GM03348 (cell line): ENCODE data around the gene ITIH1.

ENCODE experiments used
- DNase-seq: peaks from one replicate; pipeline ENCODE4 v3.0.0; 2012; ENCODE audit warnings: low spot score

ITIH1 gene

DNA sequence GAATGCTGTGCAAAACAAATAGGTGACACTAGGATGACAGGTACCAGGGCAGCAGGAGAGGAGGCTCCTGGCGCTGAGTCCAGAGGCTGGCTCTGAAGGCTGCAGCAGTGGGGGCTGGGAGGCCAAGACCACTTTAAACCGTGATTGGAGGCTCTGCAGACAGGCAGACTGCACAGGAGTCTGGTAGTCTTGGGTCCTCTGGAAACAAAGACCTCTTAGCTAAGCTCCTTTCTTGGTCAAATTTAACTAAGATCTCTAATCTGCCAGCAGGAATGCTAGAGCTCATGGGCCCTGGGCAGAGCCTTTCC is 61.8 kb downstream of the ITIH1 start:
- DNase-seq, result no peak

DNA sequence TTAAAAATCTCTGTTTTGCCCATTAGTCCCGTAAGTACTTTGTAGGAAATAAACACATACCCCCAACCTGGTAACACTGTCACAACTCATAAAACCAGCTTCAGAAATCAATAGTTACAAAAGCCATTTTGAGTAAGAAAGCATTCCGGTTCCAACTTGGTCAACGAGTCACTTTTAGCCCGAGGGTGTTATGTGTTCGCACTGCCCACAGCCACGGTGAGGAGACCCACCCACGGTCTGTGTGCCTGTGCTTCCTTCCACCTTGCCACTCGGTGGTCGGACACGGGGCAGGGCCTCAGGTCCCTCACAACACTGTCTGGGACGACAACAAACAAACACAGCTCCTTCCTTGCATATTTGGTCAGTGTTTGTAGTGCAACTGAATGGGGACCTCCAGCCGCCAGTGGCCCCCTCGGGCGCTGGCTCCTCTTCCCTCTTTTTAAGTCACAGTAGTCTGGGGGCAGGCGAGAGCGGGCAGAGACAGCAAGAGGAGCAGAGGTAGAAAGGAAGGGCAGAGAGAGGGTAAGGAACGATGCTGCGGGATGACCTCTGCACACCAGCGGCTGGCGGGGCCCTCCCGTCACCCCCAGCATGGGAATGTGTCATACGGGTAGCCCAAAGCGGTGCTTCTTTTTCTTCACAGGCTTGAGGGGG is 62.6 kb downstream of the ITIH1 start:
- DNase-seq, result no peak

DNA sequence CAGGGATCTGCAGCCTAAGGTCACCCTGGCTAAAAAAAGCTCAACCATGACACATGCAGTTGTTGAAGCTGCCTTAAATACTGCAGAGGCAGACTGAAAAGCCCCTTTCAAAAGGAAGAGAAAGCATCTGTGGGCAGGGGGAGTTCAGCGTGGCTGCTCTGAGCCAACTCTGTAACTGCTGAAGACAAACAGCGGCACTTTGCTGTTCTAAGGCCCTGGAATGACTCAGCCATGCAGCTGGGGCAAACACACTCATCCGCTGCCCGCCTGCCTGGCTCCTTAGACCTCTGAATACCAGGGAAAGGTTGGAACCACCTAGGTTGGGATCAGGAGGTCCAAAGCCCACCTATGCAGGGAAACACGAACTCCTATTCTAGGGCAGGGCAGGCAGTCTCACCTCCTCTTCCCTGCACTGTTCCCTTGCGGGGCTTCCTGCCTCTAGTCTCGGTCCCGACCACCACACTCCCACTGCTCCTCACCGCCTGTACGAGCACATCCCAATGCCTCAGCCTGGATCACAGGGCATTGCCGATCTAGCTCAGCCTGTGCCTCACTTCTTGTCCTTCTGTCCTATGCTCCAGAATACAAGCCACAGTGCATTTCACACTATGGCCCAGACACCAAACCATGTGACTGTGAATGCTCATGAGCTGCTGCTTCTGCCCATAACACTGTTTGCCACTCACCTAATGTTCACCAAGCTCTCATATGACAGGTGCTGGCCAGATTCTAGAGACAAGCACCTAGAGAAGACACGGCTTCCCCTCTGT is 64.0 kb downstream of the ITIH1 start:
- no peak for DNase-seq
